ENCODE results near the gene CPB2. TPM values are rescaled to one million over a fixed set of nuclear protein-coding genes. Genes with fewer than 3 reads are reported as not detected.

CPB2 gene
- total and polyA plus RNA-seq, 2 of the 8 experiments (the other 6 are each of a cell fraction or from before 2014, with no cell fraction given): not detected

GRCh38 chr13:46124531-46124966, 19.7 kb upstream of the CPB2 start (continued):
- no peak for TF ChIP-seq USF2 (IDR thresholded peaks at IDR 0.05; ENCODE audit: low read length)
- TF ChIP-seq CHD7 (IDR thresholded peaks at IDR 0.05; ENCODE audit: insufficient replicate concordance, low read length): no peak
- no peak for TF ChIP-seq NANOG (IDR thresholded peaks at IDR 0.05; ENCODE audit: insufficient read depth, low read depth, low read length, poor library complexity, severe bottlenecking)

Data from H1 (cell line).